ENCODE results near the gene BTG3.

The BTG3 gene

DNA sequence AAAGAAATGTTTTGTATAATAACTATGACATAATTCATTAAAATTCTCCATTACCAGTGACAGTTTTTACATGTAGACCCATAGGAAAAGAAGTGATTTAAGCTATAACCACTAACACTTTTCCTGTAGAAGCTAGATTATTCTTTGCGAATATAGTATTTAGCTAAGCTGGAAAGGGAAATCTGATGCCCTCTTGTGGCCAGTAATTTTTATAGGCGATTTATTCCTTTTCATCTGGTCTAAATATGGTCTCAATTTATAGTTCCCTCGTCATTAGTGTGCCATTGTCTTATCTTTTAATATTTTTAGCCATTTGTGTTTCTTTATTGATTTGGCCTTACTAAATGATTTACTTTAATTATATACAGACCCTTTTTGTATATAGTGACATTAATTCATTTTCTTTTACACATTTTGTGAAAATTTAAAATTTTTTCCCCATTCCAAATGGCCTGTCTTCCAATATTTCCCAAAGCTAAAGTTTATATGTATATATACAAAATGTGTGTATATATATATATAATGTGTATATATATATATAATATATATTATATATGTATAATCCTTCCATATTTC lies 26.7 kb downstream of the BTG3 start:
- no peak for DNase-seq (ENCODE audit: low read depth, low spot score)

GRCh38 chr21:17583898-17584297 lies 28.8 kb downstream of the BTG3 start:
- DNase-seq (ENCODE audit: low read depth, low spot score), result no peak

- no peak for DNase-seq (ENCODE audit: low read depth, low spot score)
These were observed 32.4 kb downstream of the BTG3 start for GRCh38 chr21:17580319-17580718.

- DNase-seq (ENCODE audit: low read depth, low spot score), result no peak
These were observed 33.8 kb downstream of the BTG3 start for GRCh38 chr21:17578876-17579275.

GRCh38 chr21:17578162-17578561 lies 34.5 kb downstream of the BTG3 start:
- no peak for DNase-seq (ENCODE audit: low read depth, low spot score)

- DNase-seq (ENCODE audit: low read depth, low spot score), result no peak
These were observed 35.0 kb downstream of the BTG3 start for GRCh38 chr21:17577701-17578100.

GRCh38 chr21:17576080-17576835 lies 36.4 kb downstream of the BTG3 start:
- DNase-seq (ENCODE audit: low read depth, low spot score), result no peak

GRCh38 chr21:17575076-17575475 lies 37.6 kb downstream of the BTG3 start:
- no peak for DNase-seq (ENCODE audit: low read depth, low spot score)

DNA sequence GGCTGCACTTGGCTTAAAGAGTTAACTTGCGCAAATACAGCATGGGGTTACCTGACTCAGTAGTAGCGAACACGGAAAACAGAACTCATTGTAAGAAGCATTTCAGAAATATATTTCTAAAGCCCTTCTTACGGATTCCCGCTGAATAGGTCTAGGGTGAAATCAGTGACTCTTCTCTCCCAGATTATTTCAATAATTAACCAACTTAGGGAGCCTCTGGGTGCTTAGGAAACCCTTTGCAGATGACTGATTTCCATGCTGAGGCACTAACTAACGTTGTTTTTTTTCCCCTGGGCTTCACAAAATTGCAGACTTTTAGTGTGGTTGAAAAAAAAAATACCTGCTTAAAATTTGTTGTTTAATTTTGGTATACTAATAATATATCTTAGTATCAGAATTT lies 40.3 kb downstream of the BTG3 start:
- DNase-seq (ENCODE audit: low read depth, low spot score), result no peak

GRCh38 chr21:17570786-17571185 lies 41.9 kb downstream of the BTG3 start:
- DNase-seq (ENCODE audit: low read depth, low spot score), result no peak

DNA sequence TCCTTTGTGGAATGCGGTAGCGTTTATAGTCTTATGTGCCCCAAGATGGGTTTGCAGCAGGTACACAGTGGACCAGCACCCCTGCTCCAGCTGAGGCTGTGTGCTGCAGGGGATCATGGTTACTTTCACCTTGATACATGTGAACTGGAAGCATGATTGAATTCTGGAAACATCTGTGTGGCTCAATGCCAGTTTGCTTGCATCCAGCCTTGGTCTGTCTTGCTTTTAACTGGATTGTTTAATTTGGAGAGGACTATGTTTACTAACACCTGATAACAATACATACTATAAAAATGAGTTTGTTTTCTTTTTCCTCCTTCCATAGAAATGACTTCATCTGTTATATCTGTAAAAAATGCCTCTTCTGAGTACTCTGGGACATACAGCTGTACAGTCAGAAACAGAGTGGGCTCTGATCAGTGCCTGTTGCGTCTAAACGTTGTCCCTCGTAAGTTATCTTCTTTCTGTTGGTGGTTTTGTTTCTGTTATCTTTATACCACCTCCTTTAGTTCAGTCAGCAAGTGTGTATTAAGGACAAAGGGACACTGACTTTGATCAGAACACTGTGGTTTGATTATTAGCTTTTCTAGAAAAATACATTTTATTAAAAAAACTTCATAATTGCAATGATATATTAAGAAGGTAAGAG lies 52.2 kb downstream of the BTG3 start:
- DNase-seq (ENCODE audit: low read depth, low spot score), result no peak

GRCh38 chr21:17554679-17555465 lies 57.8 kb downstream of the BTG3 start:
- no peak for DNase-seq (ENCODE audit: low read depth, low spot score)

- DNase-seq (ENCODE audit: low read depth, low spot score), result no peak
These were observed 58.6 kb downstream of the BTG3 start for GRCh38 chr21:17554120-17554519.

GRCh38 chr21:17552410-17552809 lies 60.3 kb downstream of the BTG3 start:
- DNase-seq (ENCODE audit: low read depth, low spot score), result no peak

DNA sequence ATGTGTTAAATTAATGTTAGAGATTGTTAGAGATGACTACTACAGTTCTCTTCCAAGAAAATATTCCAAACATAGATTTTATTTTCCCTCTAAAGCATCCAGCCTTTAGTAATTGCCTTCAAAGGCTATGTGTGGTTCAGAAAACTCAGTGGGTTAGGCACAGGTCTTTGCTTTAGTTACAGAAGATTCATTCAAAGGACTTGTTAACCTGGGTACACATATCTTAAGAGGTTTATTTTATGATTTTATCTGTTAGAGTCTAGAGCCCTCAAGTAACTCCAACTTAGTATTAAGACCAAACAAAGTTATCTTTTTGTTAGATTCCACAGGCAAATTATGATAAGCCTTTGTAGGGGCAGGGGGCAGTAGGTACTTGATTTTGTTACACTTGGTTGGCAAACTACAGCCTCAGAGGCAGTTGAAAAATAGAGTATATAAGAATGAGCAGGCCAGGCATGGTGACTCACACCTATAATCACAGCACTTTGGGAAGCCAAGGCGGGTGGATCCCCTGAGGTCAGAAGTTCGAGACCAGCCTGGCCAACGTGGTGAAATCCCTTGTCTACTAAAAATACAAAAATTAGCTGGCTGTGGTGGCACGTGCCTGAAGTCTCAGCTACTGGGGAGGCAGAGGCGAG lies 61.9 kb downstream of the BTG3 start:
- DNase-seq (ENCODE audit: low read depth, low spot score), result no peak

DNA sequence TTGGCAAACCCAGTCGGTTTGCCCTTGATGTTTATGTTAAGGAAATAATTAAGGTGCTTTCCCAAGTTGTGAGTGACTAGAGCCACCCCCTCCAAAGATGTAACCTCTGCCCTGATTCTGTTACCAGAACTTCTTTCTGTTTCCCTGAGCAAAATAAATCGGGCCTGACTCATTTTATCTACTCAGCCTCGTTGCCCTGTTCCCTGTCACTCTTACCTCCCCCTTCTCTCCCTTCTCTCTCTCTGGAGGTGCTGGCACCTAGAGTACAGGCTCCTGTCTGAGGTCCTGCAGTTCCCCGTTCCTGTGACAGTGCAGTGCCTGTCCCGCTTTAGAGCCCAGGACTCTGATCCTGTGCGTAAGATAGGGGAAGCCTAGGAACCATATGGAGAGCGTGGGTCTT lies 64.4 kb downstream of the BTG3 start:
- no peak for DNase-seq (ENCODE audit: low read depth, low spot score)

- DNase-seq (ENCODE audit: low read depth, low spot score), result no peak
These were observed 67.7 kb downstream of the BTG3 start for GRCh38 chr21:17545007-17545406.
